H1 (cell line): ENCODE data around the gene BRINP3.

Source experiments
- POLR2A ChIP-seq, 2 experiments: IDR thresholded peaks; 1 replicate in 1 of 2; 2 replicates in 1 of 2; pipeline ENCODE4 v1.6.1; 2011; ENCODE audit warnings: low read depth in 2 of 2, low read length in 2 of 2, mild to moderate bottlenecking in 2 of 2; ENCODE audit errors: control extremely low read depth in 1 of 2
- RXRA ChIP-seq: IDR thresholded peaks from 2 replicates; pipeline ENCODE4 v1.6.1; 2011; ENCODE audit warnings: low read depth, mild to moderate bottlenecking, low read length, moderate library complexity; ENCODE audit not compliant: insufficient read depth
- TF ChIP-seq, protein P1 (sequence below), 3 experiments: IDR thresholded peaks; 1 replicate in 2 of 3; 2 replicates in 1 of 3; pipeline versions ENCODE4 v1.5.1 to v1.6.1; 2011; ENCODE audit warnings: low read length in 3 of 3, mild to moderate bottlenecking in 3 of 3, inconsistent platforms in 2 of 3, low read depth in 1 of 3, moderate library complexity in 1 of 3; ENCODE audit not compliant: insufficient read depth in 1 of 3; ENCODE audit errors: control extremely low read depth in 1 of 3

DNA sequence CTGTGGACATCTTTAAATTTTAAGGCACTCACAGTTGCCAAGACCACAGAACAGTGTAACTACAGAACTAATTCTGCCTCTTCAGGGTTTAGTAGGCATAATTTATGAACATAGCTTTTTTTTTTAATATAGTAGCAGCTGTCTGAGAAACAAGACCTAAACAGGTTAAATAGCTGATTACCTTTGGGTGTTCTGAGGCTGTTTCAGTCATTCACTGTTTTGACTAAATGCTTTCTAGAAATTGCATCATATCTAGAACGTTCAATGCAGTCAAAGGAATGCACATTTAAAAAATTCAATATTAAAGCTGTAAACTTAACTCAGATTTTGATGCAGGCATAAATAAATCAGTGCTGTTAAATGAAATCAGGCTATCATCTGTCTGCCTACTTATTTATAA lies 101.6 kb downstream of the BRINP3 start:
- TF ChIP-seq RXRA (no peak), POLR2A (IDR thresholded peaks at IDR 0.05; ENCODE audit: control extremely low read depth in 1 of 2, low read depth in 2 of 2, low read length in 2 of 2) (no peak)
- TF ChIP-seq, protein P1, sequence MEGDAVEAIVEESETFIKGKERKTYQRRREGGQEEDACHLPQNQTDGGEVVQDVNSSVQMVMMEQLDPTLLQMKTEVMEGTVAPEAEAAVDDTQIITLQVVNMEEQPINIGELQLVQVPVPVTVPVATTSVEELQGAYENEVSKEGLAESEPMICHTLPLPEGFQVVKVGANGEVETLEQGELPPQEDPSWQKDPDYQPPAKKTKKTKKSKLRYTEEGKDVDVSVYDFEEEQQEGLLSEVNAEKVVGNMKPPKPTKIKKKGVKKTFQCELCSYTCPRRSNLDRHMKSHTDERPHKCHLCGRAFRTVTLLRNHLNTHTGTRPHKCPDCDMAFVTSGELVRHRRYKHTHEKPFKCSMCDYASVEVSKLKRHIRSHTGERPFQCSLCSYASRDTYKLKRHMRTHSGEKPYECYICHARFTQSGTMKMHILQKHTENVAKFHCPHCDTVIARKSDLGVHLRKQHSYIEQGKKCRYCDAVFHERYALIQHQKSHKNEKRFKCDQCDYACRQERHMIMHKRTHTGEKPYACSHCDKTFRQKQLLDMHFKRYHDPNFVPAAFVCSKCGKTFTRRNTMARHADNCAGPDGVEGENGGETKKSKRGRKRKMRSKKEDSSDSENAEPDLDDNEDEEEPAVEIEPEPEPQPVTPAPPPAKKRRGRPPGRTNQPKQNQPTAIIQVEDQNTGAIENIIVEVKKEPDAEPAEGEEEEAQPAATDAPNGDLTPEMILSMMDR (IDR thresholded peaks at IDR 0.05; ENCODE audit: control extremely low read depth in 1 of 3, insufficient read depth in 1 of 3, low read depth in 1 of 3, low read length in 3 of 3) = no peak
